Activated effector memory CD4-positive, alpha-beta T cell treated with anti-CD3 and anti-CD28 coated beads, Interleukin-2, amount 50 U/mL, for 16 hours (primary cell): ENCODE data around the gene RBM43.
A peak's percentile ranks its signal among the peaks of the same experiment; 100 is the strongest.
"Not testable (repeated sequence)": the region's sequence is repeated elsewhere in the genome, so short reads cannot be mapped to it uniquely, and the experiment has no call there.

Source experiments
- DNase-seq: peaks from one replicate; pipeline ENCODE4 v3.0.0-alpha.2; 2020

Gene RBM43

GRCh38 chr2:151261231-151261976, at the start of gene RBM43:
TSS of gene RBM43 (minus strand) at chr2:151261863. CDS start at chr2:151261727, 136 bp downstream.
- peak; percentile 93 for DNase-seq

GRCh38 chr2:151310313-151310712, 48.6 kb upstream of the RBM43 start:
- DNase-seq: not testable (repeated sequence)

GRCh38 chr2:151306621-151307020, 45.0 kb upstream of the RBM43 start:
- no peak for DNase-seq

DNA sequence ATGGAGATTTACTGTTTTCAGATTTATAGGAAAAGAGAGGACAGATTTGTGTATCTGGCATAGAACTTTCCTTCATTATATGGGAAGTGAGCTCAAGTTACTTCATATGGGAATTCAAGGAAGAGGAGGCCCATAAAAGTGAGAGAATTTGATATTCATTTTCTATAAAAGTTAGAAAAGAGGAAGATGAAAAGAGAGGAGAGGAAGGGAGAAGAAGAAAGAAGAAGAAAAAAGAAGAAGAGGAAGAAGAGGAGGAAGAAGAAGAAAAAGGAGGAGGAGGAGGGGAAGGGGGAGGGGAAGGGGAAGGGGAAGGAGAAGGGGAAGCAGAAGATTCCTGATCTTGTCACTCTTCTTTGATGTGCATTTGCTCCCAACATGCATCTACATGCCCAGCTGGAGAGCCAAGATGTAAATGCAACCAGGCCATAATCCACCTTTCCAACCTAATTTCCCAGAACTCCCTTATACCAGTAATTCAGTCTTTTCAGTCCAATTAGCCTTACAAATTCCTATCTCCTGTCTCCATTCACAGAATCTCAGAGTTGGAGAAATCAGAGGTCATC, 43.5 kb upstream of the RBM43 start:
- DNase-seq: no peak

GRCh38 chr2:151302879-151303278, 41.2 kb upstream of the RBM43 start:
- DNase-seq: no peak

DNA sequence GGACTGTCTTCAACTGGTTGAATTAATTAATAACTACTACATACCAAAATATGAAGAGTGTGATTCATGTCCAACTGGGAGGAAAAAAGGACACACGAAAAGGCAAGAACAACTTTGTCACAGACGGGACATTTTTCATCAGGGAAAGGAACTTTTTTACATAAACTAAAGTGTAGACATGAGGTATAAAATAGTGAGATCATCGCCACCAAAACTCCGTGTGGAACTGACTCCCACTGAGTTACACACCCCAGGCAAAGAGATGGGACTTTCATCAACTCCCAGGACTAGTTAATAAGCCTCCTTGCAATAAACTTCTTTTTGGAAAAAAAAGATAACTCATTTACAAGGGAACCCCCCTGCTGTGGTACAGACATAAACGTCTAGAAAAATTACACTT, 40.7 kb upstream of the RBM43 start:
- DNase-seq: no peak

- no peak for DNase-seq
Measured at GRCh38 chr2:151299920-151300539, 38.4 kb upstream of the RBM43 start.

DNA sequence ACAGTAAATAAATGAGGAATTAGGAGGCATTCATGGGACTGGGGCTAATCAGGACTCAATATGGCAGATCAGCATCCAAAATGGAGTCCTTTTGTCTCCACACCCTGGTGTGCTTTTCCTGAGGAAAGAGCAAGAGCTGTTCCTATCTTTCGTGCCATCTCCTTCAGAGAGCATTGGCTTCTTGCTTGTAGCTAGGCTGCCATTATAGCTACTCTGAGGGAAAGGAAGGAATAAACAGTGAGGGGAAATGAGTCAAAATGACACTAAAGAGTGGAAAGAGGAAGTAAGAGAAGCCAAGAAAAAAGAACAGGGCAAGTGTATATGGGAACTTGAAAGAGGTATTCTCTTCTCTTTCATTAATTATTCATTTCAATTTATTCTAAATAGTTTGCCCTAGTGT, 36.2 kb upstream of the RBM43 start:
- no peak for DNase-seq

DNA sequence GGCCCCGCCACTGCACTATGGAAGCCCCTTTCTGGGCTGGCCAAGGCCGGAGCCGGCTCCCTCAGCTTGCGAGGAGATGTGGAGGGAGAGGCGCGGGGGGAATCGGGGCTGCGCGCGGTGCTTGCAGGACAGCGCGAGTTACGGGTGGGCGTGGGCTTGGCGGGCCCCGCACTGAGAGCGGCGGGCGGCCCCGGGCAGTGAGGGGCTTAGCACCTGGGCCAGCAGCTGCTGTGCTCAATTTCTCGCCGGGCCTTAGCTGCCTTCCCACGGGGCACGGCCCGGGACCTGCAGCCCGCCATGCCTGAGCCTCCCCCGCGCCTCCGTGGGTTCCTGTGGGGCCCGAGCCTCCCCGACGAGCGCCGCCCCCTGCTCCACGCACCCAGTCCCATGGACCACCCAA, 34.3 kb upstream of the RBM43 start:
- not testable (repeated sequence) for DNase-seq

DNA sequence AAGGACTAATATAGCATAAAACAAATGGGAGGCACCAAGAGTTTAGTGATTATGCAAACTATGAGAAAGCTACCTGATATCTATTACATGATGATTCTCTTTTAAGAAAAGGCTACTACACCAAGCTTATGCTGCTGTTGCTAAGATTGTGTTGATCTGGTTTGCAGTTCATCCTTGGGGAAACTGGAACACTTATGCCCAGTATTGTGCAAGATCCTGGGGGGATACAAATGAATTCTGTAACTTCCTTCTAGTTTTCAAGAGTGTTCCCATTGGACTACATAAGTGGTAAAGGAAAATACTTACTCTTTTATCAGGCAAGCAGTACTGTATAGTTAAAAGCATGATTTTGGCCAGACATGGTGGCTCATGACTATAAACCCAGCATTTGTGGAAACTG, 30.9 kb upstream of the RBM43 start:
- DNase-seq: no peak

DNA sequence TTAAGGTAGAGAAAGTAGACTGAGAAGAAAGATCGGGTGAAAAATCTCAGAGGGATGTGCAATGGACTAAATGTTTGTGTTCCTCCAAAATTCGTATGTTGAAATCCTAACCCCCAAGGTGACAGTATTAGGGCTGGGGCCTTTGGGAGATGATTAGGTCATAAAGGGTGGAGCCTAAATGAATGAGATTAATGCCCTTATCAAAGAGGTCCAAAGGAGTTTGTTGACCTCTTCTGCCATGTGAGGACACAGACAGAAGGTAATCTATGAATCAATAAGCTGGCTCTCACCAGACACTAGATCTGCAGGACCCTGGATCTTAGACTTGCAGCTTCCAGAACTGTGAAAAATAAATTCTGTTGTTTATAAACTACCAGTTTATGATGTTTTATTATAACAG, 30.5 kb upstream of the RBM43 start:
- no peak for DNase-seq

- DNase-seq: no peak
Measured at GRCh38 chr2:151291224-151291623, 29.6 kb upstream of the RBM43 start.

DNA sequence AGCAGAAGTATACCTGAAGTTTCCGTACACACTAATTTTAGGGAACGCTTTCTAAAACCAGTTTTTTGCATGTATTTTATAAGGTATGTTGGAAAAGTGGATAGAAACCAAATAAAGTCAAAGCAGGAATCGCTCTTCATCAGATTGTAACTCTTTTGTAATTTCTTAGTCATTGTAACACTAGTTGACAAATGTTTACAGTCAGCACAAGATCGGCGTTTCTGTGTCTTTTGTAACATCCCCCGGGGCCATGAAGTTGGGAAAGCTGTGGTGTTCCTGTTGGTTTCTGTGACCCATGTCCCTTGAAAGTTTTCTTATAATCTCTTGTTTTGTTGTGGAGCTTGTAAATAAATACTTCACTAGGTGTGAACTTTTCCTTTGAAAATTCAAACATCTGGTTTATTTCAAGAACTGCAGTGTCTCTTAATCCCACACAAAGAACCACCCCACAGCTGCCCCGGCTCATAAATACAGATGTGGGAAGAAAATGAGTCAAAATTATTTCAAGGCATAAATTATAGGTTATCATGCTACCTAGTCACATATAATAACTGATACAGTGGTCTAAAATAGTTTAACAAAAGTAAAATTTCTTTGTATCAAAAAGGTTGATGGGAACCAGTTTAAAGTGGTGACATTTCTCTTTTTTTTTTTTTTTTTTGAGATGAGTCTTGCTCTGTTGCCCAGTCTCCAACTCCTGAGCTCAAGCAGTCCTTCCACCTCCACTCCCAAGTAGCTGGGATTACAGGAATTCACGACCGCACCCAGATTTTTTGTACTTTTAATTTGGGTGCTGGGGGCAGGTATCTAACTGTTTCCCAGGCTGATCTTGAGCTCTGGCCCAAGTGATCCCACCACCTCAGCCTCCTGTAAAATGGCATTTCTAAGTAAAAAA, 28.6 kb upstream of the RBM43 start:
- peak; percentile 63 for DNase-seq

GRCh38 chr2:151287513-151288250, 26.0 kb upstream of the RBM43 start:
- no peak for DNase-seq

DNA sequence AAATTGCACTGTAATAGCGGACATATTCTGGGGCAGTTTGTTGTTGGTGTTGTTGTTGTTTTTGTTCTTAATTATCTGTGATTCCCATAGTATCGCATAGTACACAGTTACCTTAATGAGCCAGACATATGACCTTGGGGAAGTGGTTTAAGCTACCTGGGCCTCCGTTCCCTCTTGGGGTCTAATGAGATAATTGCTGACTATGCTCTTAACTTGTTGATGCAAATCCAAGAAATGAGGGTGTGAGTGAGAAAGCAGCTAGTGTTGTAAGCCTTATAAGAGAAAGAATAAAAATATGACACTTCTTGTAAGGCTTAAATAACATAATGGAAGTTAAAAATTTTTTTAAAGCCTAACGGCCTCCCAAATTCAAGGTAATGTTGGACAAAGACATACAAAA, 20.7 kb upstream of the RBM43 start:
- no peak for DNase-seq

DNA sequence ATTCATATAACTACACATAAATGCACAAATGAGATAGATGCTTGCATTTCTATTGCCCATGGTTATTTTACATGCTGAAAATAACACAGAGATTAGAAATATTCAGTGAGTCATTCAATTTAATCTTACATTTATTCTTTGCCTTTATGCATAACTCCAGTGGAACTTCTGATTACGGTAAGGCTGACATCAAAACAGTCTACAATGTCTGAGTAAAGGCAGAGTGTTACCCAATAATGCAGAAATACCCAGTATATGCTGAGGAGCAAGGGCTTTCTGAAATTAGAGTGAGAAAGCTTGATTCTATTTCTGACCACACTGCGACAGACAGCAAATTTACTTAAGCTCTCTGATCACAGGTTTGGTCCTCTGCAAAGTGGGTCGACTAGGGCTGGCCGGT, 18.6 kb upstream of the RBM43 start:
- no peak for DNase-seq

- no peak for DNase-seq
Measured at GRCh38 chr2:151278487-151278886, 16.8 kb upstream of the RBM43 start.

DNA sequence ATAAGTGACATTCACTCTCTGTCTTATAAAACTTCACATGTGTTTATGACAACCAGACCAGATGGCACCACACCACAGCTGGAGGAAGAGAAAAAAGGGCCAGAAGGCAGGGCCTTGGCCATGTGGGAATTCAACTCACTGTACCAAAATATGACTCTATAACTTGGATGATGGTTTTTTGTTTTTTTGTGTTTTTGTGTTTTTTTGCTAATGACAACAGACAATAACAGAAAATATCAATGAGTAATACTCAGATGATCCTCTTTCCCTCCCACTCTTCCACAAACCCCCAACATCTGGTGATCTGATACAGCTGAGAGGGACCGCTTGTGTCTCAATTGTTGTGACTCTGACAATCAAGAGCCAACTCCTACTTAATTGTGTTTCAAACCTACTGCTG, 15.4 kb upstream of the RBM43 start:
- no peak for DNase-seq

DNA sequence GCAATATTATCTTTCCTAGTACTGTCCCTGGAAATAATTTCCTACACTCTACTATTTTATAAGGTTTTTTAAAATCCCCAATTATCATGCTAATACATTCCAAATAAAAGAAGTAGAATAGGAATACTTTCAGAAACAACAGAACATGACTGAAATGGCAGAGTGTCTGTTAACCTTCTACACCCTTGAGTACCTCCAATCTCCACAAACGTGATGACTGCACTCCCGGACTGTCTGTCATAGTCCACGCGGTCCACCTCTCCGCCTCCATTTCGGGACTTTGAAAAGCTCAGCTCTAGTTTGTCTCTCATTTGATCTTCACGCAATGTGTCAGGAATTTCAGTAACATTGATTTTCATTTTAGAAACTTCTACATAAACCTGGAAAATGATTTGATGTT, 13.6 kb upstream of the RBM43 start:
- DNase-seq: no peak

- no peak for DNase-seq
Measured at GRCh38 chr2:151271824-151272223, 10.2 kb upstream of the RBM43 start.

- DNase-seq: no peak
Measured at GRCh38 chr2:151269798-151270568, 8.3 kb upstream of the RBM43 start.

DNA sequence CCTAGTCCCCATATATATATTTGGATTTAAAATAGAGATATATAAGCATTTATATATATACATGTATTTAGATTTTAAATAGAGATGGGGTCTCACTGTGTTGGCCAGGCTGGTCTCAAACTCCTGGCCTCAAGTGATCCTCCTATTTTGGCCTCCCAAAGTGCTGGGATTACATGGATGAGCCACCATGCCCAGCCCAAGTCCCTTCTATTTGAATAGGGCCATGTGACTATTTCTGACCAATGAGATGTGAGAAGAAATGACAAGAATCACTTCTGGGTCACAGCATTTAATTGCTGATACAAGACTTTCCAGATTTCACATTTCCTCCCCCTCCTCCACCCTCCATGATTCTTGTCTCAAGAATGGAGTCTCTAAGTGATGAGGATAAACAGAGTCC, 6.4 kb upstream of the RBM43 start:
- DNase-seq: no peak
